ENCODE measurements around the gene DPYSL5.

Gene DPYSL5

DNA sequence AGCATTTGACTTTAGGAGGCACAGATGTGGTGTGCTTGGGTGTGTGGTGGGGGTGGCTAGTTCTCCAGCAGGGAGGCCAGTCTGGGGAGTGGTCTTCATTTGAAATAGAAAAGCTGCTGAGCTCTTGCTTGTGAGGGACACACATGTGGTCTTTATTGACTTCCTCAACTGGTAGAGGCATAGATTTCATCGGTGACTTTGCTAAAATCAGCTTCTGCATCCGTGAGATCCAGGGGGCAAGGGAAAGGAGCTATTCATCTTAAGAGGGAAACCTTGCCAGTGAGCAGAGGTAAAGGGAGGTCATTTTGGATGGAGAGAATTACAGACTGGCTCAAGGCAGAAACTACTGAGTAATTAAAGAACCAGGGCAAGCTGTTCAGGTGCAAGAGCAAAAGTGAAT, 127.2 kb downstream of the DPYSL5 start:
- Mint-ChIP-seq H3K4me3 (no peak overlapping the region), H3K9me3 (no peaks in the 10 kb centered on the region), H3K4me1 (peaks cover 5% of the 10 kb centered on the region), H3K27me3 (peaks cover 3% of the 10 kb centered on the region), H3K27ac (no peak overlapping the region), H3K36me3 (no peaks in the 10 kb centered on the region)
- no peak for ATAC-seq (ENCODE audit: low read depth)
- no peak for DNase-seq (ENCODE audit: low spot score in 2 of 2)

DNA sequence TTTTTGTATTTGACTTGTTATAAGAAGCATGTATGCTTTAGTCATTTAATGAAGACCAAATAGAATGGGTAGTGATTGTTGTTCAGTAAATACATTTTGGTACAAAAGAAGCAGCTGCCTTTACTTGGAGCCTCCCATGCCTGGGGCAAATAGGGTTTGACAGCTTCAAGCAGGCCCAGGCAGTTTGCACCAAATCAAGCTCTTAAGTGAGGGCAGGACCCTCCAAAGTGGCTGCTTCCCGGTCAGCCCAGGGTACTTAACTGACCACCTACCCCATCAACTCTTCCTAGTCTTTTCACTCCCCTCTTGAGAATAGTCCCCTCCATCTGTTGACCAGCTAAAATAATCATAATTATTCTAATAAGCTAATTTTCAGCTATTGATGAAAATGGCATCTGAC, 127.7 kb downstream of the DPYSL5 start:
- H3K27ac Mint-ChIP-seq: no peak overlapping the region
- H3K27me3 Mint-ChIP-seq: peaks cover 3% of the 10 kb centered on the region

DNA sequence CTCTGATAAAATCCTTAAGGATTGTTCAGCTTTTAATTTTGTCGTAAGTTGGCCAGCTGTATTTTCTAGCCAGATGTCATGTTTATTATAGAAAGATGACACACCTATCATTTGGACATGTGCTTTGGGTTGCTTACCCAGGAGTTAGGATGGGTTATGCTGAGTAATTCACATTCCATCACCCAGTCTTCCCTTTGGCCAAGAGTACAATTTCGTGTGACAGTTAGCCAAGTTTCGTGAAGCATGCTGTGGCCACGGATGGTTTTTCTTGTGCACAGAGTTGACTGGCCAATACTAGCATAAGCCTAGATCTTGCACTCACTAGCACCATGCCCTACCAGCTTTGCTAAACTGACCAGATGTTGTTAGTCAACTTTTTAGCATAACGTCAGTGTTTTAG, 128.3 kb downstream of the DPYSL5 start:
- no peak for ATAC-seq (ENCODE audit: low read depth)
- H3K9me3 Mint-ChIP-seq: no peaks in the 10 kb centered on the region

More for the DNA sequence above, 127.7 kb downstream of the DPYSL5 start:
- no peaks in the 10 kb centered on the region for H3K36me3 Mint-ChIP-seq
- H3K9me3 Mint-ChIP-seq: no peaks in the 10 kb centered on the region
- DNase-seq (ENCODE audit: low spot score in 2 of 2): no peak
- peaks cover 5% of the 10 kb centered on the region for H3K4me1 Mint-ChIP-seq
- no peak for ATAC-seq (ENCODE audit: low read depth)
- H3K4me3 Mint-ChIP-seq: no peak overlapping the region

DNA sequence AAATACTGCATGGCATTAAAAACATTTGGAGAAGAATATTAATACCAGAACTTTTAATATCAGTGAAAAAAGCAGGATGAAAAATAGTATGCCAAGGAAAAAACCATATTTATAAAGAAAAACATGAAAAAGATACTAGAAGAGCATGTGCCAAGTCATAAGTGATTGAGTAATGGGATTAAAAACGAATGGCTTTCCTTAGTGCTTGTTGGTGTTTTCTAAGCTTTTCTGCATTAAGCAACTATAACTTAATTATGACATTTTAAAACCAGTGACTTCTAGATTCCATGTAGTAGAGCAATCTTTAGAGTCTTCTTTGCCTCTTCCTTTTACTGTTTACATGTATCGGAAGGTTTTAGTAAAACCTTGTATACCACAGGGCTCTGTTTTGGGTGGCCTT, 129.1 kb downstream of the DPYSL5 start:
- H3K4me1 Mint-ChIP-seq: peaks cover under 1% of the 10 kb centered on the region
- H3K36me3 Mint-ChIP-seq: no peaks in the 10 kb centered on the region
- H3K9me3 Mint-ChIP-seq: no peaks in the 10 kb centered on the region
- no peak overlapping the region for H3K4me3 Mint-ChIP-seq
- H3K27ac Mint-ChIP-seq: no peak overlapping the region
- no peak for ATAC-seq (ENCODE audit: low read depth)
- DNase-seq (ENCODE audit: low spot score in 2 of 2): no peak
- peaks cover 3% of the 10 kb centered on the region for H3K27me3 Mint-ChIP-seq

More for the DNA sequence above, 128.3 kb downstream of the DPYSL5 start:
- Mint-ChIP-seq H3K4me1 (peaks cover 1% of the 10 kb centered on the region), H3K36me3 (no peaks in the 10 kb centered on the region), H3K27ac (no peak overlapping the region), H3K27me3 (peaks cover 3% of the 10 kb centered on the region), H3K4me3 (no peak overlapping the region)
- DNase-seq (ENCODE audit: low spot score in 2 of 2): no peak

DNA sequence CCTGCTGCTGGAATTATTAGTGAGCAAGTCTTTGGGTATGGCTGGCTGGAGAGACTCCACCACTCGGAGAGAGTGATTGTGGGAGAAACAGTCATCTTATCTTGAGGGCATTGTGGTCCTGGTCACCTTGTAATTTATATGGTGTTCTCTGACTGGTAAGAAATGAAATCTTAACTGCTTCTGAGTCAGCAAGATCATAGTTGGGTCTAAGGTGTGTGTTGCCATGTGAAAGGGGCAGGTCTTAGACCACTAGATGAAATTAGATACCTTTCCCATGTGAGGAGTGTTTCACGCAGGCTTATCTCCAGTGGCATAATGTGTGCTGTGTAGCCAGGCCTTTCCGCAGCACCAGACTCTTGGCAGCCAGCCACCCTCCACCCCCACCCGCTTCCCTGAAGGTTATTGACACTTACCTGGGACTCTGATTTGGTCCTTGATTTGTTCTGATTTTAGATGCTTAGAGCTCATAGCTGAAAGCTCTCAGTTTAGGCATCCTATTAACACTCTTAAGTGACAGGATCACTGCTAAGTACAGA, 130.2 kb downstream of the DPYSL5 start:
- H3K4me3 Mint-ChIP-seq: no peak overlapping the region
- no peaks in the 10 kb centered on the region for H3K9me3 Mint-ChIP-seq
- H3K27me3 Mint-ChIP-seq: peaks cover 2% of the 10 kb centered on the region
- no peaks in the 10 kb centered on the region for H3K36me3 Mint-ChIP-seq
- no peak for ATAC-seq (ENCODE audit: low read depth)
- DNase-seq (ENCODE audit: low spot score in 2 of 2): no peak
- H3K27ac Mint-ChIP-seq: no peak overlapping the region
- H3K4me1 Mint-ChIP-seq: peaks cover 2% of the 10 kb centered on the region

DNA sequence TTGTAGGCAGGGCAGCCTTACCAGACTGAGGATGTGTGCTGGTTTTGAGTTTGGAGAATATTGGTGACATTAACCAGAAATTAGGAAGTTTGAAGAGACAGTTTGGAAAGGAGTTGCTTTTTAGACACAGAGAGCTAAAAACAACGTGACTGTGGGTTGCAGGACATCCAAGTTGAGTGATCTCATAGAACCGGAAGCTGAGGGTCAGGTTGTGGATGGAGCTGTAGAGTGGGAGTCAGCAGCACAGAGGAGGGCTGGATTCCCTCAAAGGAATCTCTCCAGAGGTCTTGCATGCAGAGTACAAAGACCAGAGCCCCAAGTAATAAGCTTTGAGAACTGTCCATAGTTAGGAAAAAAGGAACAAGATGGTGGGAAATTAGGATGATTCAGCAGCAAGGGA, 131.8 kb downstream of the DPYSL5 start:
- ATAC-seq (ENCODE audit: low read depth) (no peak), DNase-seq (ENCODE audit: low spot score in 2 of 2) (no peak)
- Mint-ChIP-seq H3K36me3 (peaks cover 2% of the 10 kb centered on the region), H3K27ac (no peak overlapping the region), H3K27me3 (peaks cover 1% of the 10 kb centered on the region), H3K4me3 (no peak overlapping the region), H3K9me3 (no peaks in the 10 kb centered on the region), H3K4me1 (peaks cover 2% of the 10 kb centered on the region)

DNA sequence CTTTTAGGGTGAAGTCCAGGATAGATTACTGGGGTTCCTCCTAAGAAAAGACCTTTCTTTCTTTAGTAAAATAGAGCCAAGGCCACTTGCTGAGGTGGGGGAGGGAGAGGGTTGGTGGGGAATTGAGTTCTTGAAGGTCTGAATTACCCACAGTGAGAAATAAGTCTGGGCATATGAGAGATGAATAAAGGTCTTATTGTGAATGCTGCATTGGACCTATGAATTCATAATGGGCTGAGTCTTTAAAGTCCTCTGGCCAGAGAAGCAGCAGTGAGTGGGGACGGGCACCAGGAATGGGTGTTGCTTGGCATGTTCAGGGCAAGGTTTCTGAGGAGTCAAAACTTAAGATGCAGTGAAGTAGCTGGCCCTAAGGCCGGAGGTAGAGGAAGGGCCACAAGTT, 133.0 kb downstream of the DPYSL5 start:
- Mint-ChIP-seq H3K9me3 (no peaks in the 10 kb centered on the region), H3K27ac (no peak overlapping the region), H3K27me3 (no peaks in the 10 kb centered on the region), H3K36me3 (peaks cover 2% of the 10 kb centered on the region), H3K4me1 (peaks cover 2% of the 10 kb centered on the region), H3K4me3 (no peak overlapping the region)
- no peak for ATAC-seq (ENCODE audit: low read depth)
- DNase-seq (ENCODE audit: low spot score in 2 of 2): no peak

DNA sequence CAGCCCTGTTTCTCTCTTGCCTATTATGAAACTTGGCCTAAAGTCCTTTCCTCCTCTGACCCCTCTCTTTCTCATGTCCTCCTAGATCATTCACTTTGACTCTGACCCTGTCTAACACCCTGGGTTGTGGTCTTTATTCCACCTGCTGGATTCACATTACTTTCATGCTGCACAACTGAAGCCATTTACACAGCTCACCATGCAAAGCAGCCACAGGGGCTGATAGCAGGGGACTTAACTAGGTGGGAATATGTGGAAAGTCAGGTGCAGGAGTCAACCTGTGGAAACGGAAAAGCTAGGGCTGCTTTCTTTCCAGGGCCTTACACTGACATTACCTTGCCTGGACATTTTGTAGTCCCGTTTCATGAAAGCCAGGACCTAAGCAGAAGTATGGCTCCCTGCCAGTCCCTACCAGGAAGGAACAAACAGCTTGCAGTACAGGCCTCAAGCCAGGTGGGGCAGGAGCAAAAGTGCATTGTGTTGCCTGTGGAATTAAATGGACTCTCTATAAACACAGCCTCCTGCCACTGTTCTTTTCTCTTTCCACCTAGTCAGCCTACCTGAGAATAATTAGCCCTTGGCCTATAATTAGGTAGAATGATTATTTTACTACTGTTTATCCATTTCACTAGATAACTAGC, 134.3 kb downstream of the DPYSL5 start:
- Mint-ChIP-seq H3K4me3 (no peak overlapping the region), H3K4me1 (peaks cover 2% of the 10 kb centered on the region), H3K9me3 (no peaks in the 10 kb centered on the region), H3K27ac (no peak overlapping the region), H3K27me3 (no peaks in the 10 kb centered on the region), H3K36me3 (peaks cover 2% of the 10 kb centered on the region)
- DNase-seq (ENCODE audit: low spot score in 2 of 2) (peak in 1 of 2 donors; percentile 16), ATAC-seq (ENCODE audit: low read depth) (peak; percentile 90)

DNA sequence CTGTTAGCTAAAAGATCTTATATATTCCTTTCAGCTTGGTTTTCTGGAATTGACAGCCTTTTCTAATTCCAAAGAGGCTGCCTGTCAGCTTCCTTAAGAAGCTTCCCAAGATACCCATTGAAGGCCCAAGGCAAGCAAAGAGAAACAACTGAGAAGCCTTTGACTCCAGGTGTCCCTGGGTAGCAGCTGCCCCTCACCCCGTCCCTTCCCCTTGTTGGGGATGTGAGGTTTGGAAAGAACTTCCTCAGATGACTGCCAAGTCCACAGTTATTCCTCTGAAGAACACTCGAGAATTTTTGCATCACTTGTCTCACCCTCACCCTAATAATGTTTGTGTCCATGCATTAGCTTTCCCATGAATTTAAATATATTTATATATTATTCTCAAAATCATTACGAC, 135.8 kb downstream of the DPYSL5 start:
- H3K27me3 Mint-ChIP-seq: no peaks in the 10 kb centered on the region
- H3K4me1 Mint-ChIP-seq: peaks cover 2% of the 10 kb centered on the region
- H3K36me3 Mint-ChIP-seq: peaks cover 2% of the 10 kb centered on the region
- no peak overlapping the region for H3K4me3 Mint-ChIP-seq
- ATAC-seq (ENCODE audit: low read depth): no peak
- DNase-seq (ENCODE audit: low spot score in 2 of 2): no peak
- H3K27ac Mint-ChIP-seq: no peak overlapping the region
- no peaks in the 10 kb centered on the region for H3K9me3 Mint-ChIP-seq

DNA sequence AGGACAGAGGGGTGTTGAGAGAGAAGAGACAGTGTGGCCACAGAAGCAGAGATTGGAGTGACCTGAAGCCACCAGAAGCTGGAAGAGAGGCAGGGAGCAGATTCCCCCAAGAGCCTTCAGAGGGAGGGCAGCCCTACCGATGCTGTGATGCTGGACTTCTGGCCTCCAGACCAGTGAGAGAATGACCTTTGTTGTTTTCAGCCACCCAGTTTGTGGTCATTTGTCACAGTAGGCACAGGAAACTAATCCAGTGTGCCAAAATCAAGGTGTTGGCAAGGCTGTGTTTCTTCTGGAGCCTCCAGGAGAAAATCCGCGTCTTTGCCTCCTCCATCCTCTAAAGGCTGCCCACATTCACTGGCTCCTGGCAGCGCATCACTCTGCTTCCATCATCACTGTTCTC, 137.9 kb downstream of the DPYSL5 start:
- ATAC-seq (ENCODE audit: low read depth): no peak
- no peak overlapping the region for H3K4me3 Mint-ChIP-seq
- peaks cover 2% of the 10 kb centered on the region for H3K36me3 Mint-ChIP-seq
- H3K9me3 Mint-ChIP-seq: no peaks in the 10 kb centered on the region
- no peak overlapping the region for H3K27ac Mint-ChIP-seq
- peaks cover 2% of the 10 kb centered on the region for H3K4me1 Mint-ChIP-seq
- no peaks in the 10 kb centered on the region for H3K27me3 Mint-ChIP-seq
- no peak for DNase-seq (ENCODE audit: low spot score in 2 of 2)

DNA sequence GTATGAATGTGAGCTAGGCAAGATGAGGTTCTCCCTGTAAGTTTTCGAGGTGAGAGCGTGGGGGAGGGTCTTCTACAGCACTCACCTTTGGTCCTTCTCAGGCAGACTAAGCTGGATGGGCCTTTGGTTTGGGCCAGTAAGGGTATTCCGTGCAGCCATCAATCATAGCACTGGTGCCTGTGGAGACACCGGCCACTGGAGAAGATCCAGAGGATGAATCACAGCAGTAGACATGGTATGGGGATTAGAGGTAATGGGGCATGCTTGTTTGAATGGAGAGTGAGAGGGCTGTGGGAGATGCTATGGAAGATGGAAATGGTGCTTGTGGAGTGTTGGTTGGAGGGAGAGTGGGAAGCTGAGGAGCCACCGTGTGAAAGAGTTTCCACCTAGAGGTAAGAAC, 138.6 kb downstream of the DPYSL5 start:
- peaks cover 2% of the 10 kb centered on the region for H3K4me1 Mint-ChIP-seq
- no peak overlapping the region for H3K4me3 Mint-ChIP-seq
- ATAC-seq (ENCODE audit: low read depth): no peak
- H3K27me3 Mint-ChIP-seq: no peaks in the 10 kb centered on the region
- H3K9me3 Mint-ChIP-seq: no peaks in the 10 kb centered on the region
- no peak for DNase-seq (ENCODE audit: low spot score in 2 of 2)
- H3K27ac Mint-ChIP-seq: no peak overlapping the region
- peaks cover 2% of the 10 kb centered on the region for H3K36me3 Mint-ChIP-seq

DNA sequence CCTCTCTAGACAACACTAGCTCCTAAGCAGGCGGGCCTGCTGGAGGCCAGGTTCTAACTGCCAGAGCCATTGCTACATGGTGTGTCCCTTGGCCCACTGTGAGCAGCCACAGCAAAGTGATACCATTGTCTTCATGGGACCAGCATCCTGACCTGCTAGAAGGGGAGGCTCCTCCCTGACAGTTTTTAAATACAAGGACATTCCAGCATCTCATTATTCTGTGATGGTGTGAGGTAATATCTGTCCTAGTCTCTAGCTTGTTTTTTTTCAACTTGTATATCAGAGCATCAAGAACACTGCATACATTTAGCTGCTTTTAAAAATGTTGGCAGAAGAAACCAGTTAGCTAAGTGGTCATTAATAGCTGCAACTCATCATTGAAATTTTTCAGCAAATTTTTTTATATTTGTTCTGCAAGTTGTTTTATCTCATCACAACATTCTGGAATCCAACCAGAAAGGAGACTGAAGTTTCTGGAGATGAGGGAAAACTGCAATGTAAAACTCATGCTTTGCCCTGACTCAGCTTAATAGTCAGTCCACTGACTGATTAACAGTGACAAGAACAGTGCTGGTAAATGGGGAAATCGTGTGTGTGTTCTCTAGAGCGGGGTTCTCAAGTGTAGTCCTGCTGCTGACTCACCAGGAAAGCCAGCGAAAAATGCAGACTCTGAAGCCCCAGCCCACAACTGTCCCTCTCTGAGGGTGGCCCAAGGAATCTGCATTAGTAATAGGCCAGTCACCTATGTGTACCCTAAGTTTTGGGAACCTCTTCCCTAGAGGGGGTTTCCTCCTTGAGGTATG, 140.3 kb downstream of the DPYSL5 start:
- DNase-seq (ENCODE audit: low spot score in 2 of 2) (no peak), ATAC-seq (ENCODE audit: low read depth) (no peak)
- no peak overlapping the region for H3K4me3 Mint-ChIP-seq
- H3K36me3 Mint-ChIP-seq: peaks cover 2% of the 10 kb centered on the region
- H3K27me3 Mint-ChIP-seq: no peaks in the 10 kb centered on the region
- no peak overlapping the region for H3K27ac Mint-ChIP-seq
- H3K4me1 Mint-ChIP-seq: no peaks in the 10 kb centered on the region
- H3K9me3 Mint-ChIP-seq: no peaks in the 10 kb centered on the region

DNA sequence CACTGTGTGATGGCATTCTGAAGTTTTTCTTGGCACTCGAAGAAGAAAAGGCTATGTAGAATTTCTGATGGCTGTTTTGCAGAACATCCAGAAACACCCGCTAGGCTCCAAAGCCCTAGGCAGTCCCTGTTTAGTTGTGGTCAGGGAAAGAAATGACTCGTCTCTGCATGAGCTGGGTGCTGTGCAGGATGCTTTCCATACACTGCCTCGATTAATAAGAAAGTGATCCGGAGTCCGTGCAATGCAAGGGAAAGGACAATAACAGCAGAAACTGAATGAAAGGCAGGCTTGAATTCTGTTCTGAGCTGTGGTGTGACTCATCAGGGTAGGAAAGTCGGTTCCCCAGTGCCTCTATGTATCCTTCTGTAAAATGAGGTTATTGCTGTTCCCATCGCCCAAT, 141.2 kb downstream of the DPYSL5 start:
- DNase-seq (ENCODE audit: low spot score in 2 of 2) (no peak), ATAC-seq (ENCODE audit: low read depth) (no peak)
- no peak overlapping the region for H3K4me3 Mint-ChIP-seq
- H3K27ac Mint-ChIP-seq: no peak overlapping the region
- H3K36me3 Mint-ChIP-seq: peaks cover 4% of the 10 kb centered on the region
- no peaks in the 10 kb centered on the region for H3K9me3 Mint-ChIP-seq
- H3K27me3 Mint-ChIP-seq: no peaks in the 10 kb centered on the region
- no peaks in the 10 kb centered on the region for H3K4me1 Mint-ChIP-seq

DNA sequence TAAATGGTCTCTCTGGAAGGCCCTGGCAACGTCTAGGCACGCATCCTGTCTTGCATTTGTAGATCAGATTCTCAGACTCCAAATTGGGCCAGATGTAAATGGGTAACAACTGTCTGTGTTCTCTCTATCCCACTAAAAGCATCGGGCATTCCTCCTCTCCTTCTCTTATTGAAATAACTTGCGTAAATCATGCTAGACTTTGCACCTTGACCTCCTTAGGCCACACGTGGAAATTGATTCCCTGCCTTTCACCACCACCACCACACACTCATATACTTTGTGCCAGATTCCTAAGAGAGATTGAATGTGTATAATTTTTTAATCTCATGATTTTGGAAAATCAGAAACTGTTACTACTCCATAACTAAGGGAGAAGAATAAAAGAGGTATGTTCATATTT, 143.8 kb downstream of the DPYSL5 start:
- no peaks in the 10 kb centered on the region for H3K9me3 Mint-ChIP-seq
- DNase-seq (ENCODE audit: low spot score in 2 of 2) (no peak), ATAC-seq (ENCODE audit: low read depth) (no peak)
- H3K4me3 Mint-ChIP-seq: no peak overlapping the region
- peaks cover 2% of the 10 kb centered on the region for H3K27me3 Mint-ChIP-seq
- H3K27ac Mint-ChIP-seq: no peak overlapping the region
- H3K4me1 Mint-ChIP-seq: no peaks in the 10 kb centered on the region
- peaks cover 4% of the 10 kb centered on the region for H3K36me3 Mint-ChIP-seq
